Measurements from ENCODE around the gene TANGO6. TPM values are rescaled to one million over a fixed set of nuclear protein-coding genes. Genes with fewer than 3 reads are reported as not detected.

Gene TANGO6
- total RNA-seq, 1 donor = 38.0 TPM

DNA sequence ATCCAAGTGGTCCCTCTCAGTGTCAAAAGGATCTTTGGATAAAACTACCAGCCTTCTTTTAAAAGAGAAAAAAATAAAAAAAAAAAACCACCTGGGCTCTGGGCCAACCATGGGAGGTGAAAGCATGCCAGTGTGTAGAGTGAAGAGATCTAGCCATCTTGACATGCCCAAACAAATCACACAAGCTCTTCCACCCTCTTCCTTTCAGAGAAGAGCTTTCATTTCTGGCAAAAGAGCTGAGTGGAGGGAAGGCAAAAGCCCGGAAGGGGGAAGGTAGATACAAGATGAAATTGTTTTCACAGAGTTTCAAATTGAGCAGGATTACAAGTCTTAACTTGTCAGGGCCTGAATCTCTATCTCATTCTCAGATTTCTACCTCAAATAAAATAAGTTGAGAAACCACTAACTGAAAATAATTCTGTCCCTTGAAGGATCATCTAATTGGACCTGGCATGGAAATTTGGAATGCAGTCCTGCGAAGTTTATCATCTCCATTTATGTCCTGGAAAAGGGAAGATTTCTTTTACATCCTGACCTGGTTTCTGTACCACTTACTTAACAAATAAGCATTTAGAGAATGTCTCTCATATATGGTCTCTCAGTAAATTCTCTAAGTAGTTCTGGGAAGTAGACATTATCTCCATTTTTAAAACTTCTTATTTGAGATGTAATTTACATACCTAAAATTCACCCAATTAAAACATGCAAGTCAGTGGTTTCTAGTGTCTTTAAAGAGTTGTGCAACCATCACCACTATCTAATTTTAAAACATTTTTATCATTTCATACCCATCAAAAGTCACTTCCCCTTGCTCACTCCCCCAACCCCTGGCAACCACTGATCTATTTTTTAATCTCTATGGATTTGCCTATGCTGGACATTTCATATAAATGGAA lies 93.7 kb downstream of the TANGO6 start:
- no peaks in the 10 kb centered on the region for H3K9me3 ChIP-seq (ENCODE audit: low read depth, low read length)
- TF ChIP-seq, protein P1, sequence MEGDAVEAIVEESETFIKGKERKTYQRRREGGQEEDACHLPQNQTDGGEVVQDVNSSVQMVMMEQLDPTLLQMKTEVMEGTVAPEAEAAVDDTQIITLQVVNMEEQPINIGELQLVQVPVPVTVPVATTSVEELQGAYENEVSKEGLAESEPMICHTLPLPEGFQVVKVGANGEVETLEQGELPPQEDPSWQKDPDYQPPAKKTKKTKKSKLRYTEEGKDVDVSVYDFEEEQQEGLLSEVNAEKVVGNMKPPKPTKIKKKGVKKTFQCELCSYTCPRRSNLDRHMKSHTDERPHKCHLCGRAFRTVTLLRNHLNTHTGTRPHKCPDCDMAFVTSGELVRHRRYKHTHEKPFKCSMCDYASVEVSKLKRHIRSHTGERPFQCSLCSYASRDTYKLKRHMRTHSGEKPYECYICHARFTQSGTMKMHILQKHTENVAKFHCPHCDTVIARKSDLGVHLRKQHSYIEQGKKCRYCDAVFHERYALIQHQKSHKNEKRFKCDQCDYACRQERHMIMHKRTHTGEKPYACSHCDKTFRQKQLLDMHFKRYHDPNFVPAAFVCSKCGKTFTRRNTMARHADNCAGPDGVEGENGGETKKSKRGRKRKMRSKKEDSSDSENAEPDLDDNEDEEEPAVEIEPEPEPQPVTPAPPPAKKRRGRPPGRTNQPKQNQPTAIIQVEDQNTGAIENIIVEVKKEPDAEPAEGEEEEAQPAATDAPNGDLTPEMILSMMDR (IDR thresholded peaks at IDR 0.05; ENCODE audit: extremely low read depth, low read depth, low read length) = no peak
- H3K27ac ChIP-seq (ENCODE audit: low read depth, low read length) = peak overlapping the region; percentile 40
- peak; percentile 25 for DNase-seq (ENCODE audit: insufficient read length, low spot score, missing footprints)
- H4K20me1 ChIP-seq (ENCODE audit: insufficient read depth, low read length) = no peaks in the 10 kb centered on the region
- H3K4me1 ChIP-seq (ENCODE audit: insufficient read depth, low read length) = peaks cover 8% of the 10 kb centered on the region
- H3K4me3 ChIP-seq (ENCODE audit: insufficient read depth, low read length) = no peak overlapping the region
- peak overlapping the region; percentile 10 for H3K4me2 ChIP-seq (ENCODE audit: insufficient read depth, low read length)
- H3K79me2 ChIP-seq (ENCODE audit: insufficient read depth, low read length) = no peaks in the 10 kb centered on the region
- no peaks in the 10 kb centered on the region for H3K36me3 ChIP-seq (ENCODE audit: insufficient read depth, low read length)
- no peaks in the 10 kb centered on the region for H3K27me3 ChIP-seq (ENCODE audit: insufficient read depth, low read length)
- peak overlapping the region; percentile 37 for H2AFZ ChIP-seq (ENCODE audit: low read length)

DNA sequence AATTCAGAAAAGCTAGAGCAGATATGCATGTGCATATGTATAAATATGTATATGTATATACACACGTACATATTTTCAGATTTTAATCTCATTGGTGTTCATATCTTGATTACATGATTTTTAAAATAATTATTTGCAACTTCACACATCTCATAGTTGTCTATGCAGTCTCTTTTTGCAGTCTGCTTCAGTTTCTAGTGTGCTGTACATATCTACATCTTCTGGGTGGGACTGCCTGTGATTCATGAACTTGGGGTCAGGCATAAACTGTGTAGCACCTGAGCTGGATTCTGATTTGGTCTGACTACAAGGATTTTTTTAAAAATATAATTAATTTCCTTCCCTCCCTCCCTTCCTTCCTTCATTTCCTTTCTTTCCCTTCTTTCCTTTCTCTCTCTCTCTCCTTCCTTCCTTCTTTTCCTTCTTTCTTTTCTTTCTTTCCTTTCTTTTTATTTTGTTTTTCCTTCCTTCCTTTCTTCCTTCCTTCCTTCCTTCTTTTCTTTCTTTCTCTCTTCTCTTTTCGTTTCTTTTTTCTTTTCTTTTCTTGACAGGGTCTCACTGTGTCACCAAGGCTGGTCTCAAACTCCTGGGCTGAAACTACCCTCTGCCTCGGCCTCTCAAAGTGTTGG lies 96.5 kb downstream of the TANGO6 start:
- Histone ChIP-seq H3K4me1 (ENCODE audit: insufficient read depth, low read length) (peaks cover 13% of the 10 kb centered on the region), H3K4me3 (ENCODE audit: insufficient read depth, low read length) (no peak overlapping the region), H4K20me1 (ENCODE audit: insufficient read depth, low read length) (no peaks in the 10 kb centered on the region), H3K27me3 (ENCODE audit: insufficient read depth, low read length) (no peaks in the 10 kb centered on the region), H3K27ac (ENCODE audit: low read depth, low read length) (no peak overlapping the region), H2AFZ (ENCODE audit: low read length) (no peak overlapping the region), H3K9me3 (ENCODE audit: low read depth, low read length) (no peaks in the 10 kb centered on the region), H3K4me2 (ENCODE audit: insufficient read depth, low read length) (no peak overlapping the region), H3K79me2 (ENCODE audit: insufficient read depth, low read length) (no peaks in the 10 kb centered on the region), H3K36me3 (ENCODE audit: insufficient read depth, low read length) (no peaks in the 10 kb centered on the region)
- DNase-seq (ENCODE audit: insufficient read length, low spot score, missing footprints) = no peak
- TF ChIP-seq, protein P1 (IDR thresholded peaks at IDR 0.05; ENCODE audit: extremely low read depth, low read depth, low read length) = no peak

DNA sequence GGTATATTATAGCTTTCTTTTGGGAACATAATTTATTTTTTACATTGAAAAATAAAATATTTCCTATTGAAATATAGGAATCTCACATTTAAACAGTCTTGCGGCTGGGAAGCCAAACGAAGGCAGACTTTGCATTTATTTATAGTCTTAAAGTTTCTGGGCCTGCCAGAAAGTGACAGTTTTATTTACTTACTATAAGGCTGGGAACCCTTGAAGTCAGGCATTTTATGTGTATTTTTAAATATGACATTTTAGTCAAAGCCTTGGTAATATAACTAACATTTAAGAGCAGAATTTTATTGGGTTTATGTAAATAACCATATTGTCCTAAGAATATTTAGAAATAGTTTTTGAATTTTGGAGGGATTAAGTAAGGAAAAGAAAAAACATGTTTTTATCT lies 97.5 kb downstream of the TANGO6 start:
- DNase-seq (ENCODE audit: insufficient read length, low spot score, missing footprints) = no peak
- Histone ChIP-seq H3K4me1 (ENCODE audit: insufficient read depth, low read length) (peaks cover 13% of the 10 kb centered on the region), H3K4me3 (ENCODE audit: insufficient read depth, low read length) (no peak overlapping the region), H3K36me3 (ENCODE audit: insufficient read depth, low read length) (no peaks in the 10 kb centered on the region), H4K20me1 (ENCODE audit: insufficient read depth, low read length) (no peaks in the 10 kb centered on the region), H3K9me3 (ENCODE audit: low read depth, low read length) (no peaks in the 10 kb centered on the region), H2AFZ (ENCODE audit: low read length) (no peak overlapping the region), H3K4me2 (ENCODE audit: insufficient read depth, low read length) (no peak overlapping the region), H3K79me2 (ENCODE audit: insufficient read depth, low read length) (no peaks in the 10 kb centered on the region), H3K27me3 (ENCODE audit: insufficient read depth, low read length) (no peaks in the 10 kb centered on the region), H3K27ac (ENCODE audit: low read depth, low read length) (no peak overlapping the region)
- TF ChIP-seq, protein P1 (IDR thresholded peaks at IDR 0.05; ENCODE audit: extremely low read depth, low read depth, low read length) = no peak

DNA sequence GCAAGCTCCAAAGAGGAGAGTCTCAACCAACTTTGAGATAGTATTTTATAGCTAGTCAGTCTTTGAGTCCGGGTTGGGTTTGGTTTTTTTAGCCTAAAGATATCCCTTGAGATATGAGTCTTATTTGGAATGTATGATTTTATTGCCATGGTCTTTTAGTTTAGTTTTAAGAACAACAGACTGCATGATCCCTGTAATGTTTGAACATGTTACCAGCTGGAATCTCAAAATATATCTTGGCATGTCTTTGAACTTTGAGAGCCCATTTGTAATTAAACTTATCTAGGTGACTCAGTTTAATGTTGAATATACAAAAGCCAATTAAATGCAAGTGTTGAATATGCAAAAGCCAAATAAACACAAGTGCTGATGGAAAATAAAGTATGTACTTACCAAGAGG lies 100.6 kb downstream of the TANGO6 start:
- H3K4me1 ChIP-seq (ENCODE audit: insufficient read depth, low read length) = peaks cover 5% of the 10 kb centered on the region
- TF ChIP-seq, protein P1 (IDR thresholded peaks at IDR 0.05; ENCODE audit: extremely low read depth, low read depth, low read length) = no peak
- no peak overlapping the region for H3K4me3 ChIP-seq (ENCODE audit: insufficient read depth, low read length)
- H3K9me3 ChIP-seq (ENCODE audit: low read depth, low read length) = no peaks in the 10 kb centered on the region
- no peak for DNase-seq (ENCODE audit: insufficient read length, low spot score, missing footprints)
- no peaks in the 10 kb centered on the region for H3K27me3 ChIP-seq (ENCODE audit: insufficient read depth, low read length)
- H3K4me2 ChIP-seq (ENCODE audit: insufficient read depth, low read length) = no peak overlapping the region
- H3K27ac ChIP-seq (ENCODE audit: low read depth, low read length) = peak overlapping the region; percentile 23
- H4K20me1 ChIP-seq (ENCODE audit: insufficient read depth, low read length) = no peaks in the 10 kb centered on the region
- H3K79me2 ChIP-seq (ENCODE audit: insufficient read depth, low read length) = no peaks in the 10 kb centered on the region
- H2AFZ ChIP-seq (ENCODE audit: low read length) = no peak overlapping the region
- no peaks in the 10 kb centered on the region for H3K36me3 ChIP-seq (ENCODE audit: insufficient read depth, low read length)

Measured in osteoblast (primary cell).